Liver (tissue), 9 donors: ENCODE results near the gene RLIM. TPM values are rescaled to one million over a fixed set of nuclear protein-coding genes. Genes with fewer than 3 reads are reported as not detected.
A peak's percentile ranks its signal among the peaks of the same experiment; 100 is the strongest.

Experiments used
- DNase-seq: peaks from one replicate; pipeline ENCODE4 v3.0.0-alpha.2; 2017; ENCODE audit warnings: low spot score
- H3K27ac ChIP-seq, 2 donors: one replicate each; pipeline ENCODE4 v1.7.0; 2013; ENCODE audit warnings: inconsistent platforms in 2 of 2, low read length in 2 of 2, control low read depth in 1 of 2, low read depth in 1 of 2, mild to moderate bottlenecking in 1 of 2
- H3K27me3 ChIP-seq, 4 donors: one replicate each; pipeline versions ENCODE4 v1.6.1 to v1.7.0; 2013; ENCODE audit warnings: low read length in 3 of 4, inconsistent platforms in 1 of 4, mild to moderate bottlenecking in 1 of 4, moderate library complexity in 1 of 4; ENCODE audit not compliant: control insufficient read depth in 4 of 4, insufficient read depth in 4 of 4
- H3K36me3 ChIP-seq, 4 donors: one replicate each; pipeline versions ENCODE4 v1.6.1 to v1.7.0; 2013; ENCODE audit warnings: low read length in 3 of 4, mild to moderate bottlenecking in 3 of 4, low read depth in 1 of 4, moderate library complexity in 1 of 4; ENCODE audit not compliant: control insufficient read depth in 4 of 4, insufficient read depth in 3 of 4
- H3K4me1 ChIP-seq, 4 donors: one replicate each; pipeline versions ENCODE4 v1.6.1 to v1.7.0; 2013; ENCODE audit warnings: low read length in 3 of 4, mild to moderate bottlenecking in 3 of 4, moderate library complexity in 1 of 4; ENCODE audit not compliant: control insufficient read depth in 4 of 4, insufficient read depth in 4 of 4
- H3K4me3 ChIP-seq, 3 donors: one replicate each; pipeline versions ENCODE4 v1.6.1 to v1.7.0; 2013; ENCODE audit warnings: low read length in 3 of 3, control low read depth in 1 of 3, low read depth in 1 of 3, mild to moderate bottlenecking in 1 of 3
- H3K9ac ChIP-seq, 2 donors: one replicate each; pipeline ENCODE4 v1.7.0; 2013; ENCODE audit warnings: low read length in 2 of 2, mild to moderate bottlenecking in 2 of 2, moderate library complexity in 2 of 2, control low read depth in 1 of 2, low read depth in 1 of 2
- H3K9me3 ChIP-seq, 4 donors: one replicate each; pipeline versions ENCODE4 v1.6.1 to v1.7.0; 2013; ENCODE audit warnings: low read length in 3 of 4; ENCODE audit not compliant: control insufficient read depth in 4 of 4
- GABPA ChIP-seq, 2 donors: IDR thresholded peaks in 1 of 2; conservative IDR thresholded peaks in 1 of 2; 2 replicates each; pipeline ENCODE4 v1.6.1; 2016; ENCODE audit warnings: antibody characterized with exemption in 2 of 2, mild to moderate bottlenecking in 1 of 2, moderate library complexity in 1 of 2
- RAD21 ChIP-seq, 2 donors: IDR thresholded peaks; 2 replicates each; pipeline ENCODE4 v1.6.1; 2016; ENCODE audit warnings: antibody characterized with exemption in 2 of 2, mild to moderate bottlenecking in 2 of 2
- REST ChIP-seq: IDR thresholded peaks from 2 replicates; pipeline ENCODE4 v1.6.1; 2016; ENCODE audit warnings: antibody characterized with exemption, mild to moderate bottlenecking
- RXRA ChIP-seq, 2 donors: IDR thresholded peaks; 2 replicates each; pipeline ENCODE4 v1.6.1; 2017 to 2018; ENCODE audit warnings: antibody characterized with exemption in 2 of 2, mild to moderate bottlenecking in 1 of 2
- YY1 ChIP-seq: IDR thresholded peaks from 2 replicates; pipeline ENCODE4 v1.6.1; 2016; ENCODE audit warnings: antibody characterized with exemption, mild to moderate bottlenecking
- WGBS: extraction: QIAGEN DNeasy Blood & Tissue Kit; methylation state at CpG from one replicate; pipeline ENCODE4 v1.1.7; 2013; 5-methylcytosine and 5-hydroxymethylcytosine counted together
- polyA plus RNA-seq, 2 donors: library from polyadenylated mRNA; stranded (reverse) in 1 of 2; unstranded in 1 of 2; fragments of 200-250 nt in 1 of 2; fragments of >200 nt in 1 of 2; fragmentation: Nextera tagmentation in 1 of 2; extraction: Ambion mirVana in 1 of 2; gene quantifications; one replicate each; pipeline versions ENCODE4 v1.2.1 to v1.2.3, GENCODE V29; 2013 to 2015
- total RNA-seq, 2 donors: library from RNA; depleted of rRNA; stranded (reverse); fragments of >200 nt; gene quantifications; one replicate each; pipeline ENCODE4 v1.2.3, GENCODE V29; 2014
- TF ChIP-seq, protein P1 (sequence below): fragments of 150-350 bp; IDR thresholded peaks from 2 replicates; pipeline ENCODE4 v1.5.1; 2017; ENCODE audit warnings: improper control_type of control experiment, low read depth, low read length; ENCODE audit not compliant: missing input control
- TF ChIP-seq, protein P2 (sequence below): IDR thresholded peaks from 2 replicates; pipeline ENCODE4 v1.6.1; 2016; ENCODE audit warnings: antibody characterized with exemption
- donor health status: healthy.
- donor health status: healthy.
- donor health status: healthy.
- donor health status: healthy.
- donor health status: healthy.

The RLIM gene
- total and polyA plus RNA-seq, 4 donors, result 1.8 to 17.0 (median 9.8) TPM

DNA sequence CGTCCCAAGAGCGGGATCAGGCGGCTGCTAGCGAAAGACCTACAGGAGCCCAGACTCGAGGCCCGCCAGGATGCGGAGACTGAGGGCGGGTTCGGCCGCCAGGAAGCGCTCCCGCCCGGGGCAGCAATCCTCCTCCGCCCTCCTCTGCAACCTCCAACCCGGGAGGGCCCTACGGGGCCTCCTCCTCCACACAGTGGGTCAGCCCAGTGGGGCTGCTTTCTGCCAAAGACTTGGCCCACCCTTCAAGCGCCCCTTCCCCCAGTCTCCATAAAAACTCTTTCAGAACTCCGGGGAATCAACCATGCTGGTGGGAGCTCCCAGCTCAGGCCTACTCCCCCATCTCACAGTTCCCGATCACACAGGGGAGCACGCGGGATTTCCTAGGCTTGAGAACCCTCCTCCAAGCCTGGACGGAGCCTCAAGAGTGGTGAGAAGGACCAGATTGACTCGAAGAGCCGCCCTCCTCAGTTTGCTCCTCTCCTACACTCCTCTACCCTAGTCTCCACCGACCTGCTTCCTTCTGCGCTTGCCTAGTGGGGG lies 77.5 kb downstream of the RLIM start:
- peak overlapping the region; percentile 26 to 31 for H3K9ac ChIP-seq
- DNase-seq, result no peak
- WGBS, result 25% methylated on average over 26 of the region's 26 CpGs
- H3K9me3 ChIP-seq, result no peaks in the 10 kb centered on the region
- H3K27me3 ChIP-seq, result no peaks in the 10 kb centered on the region
- peak overlapping the region in 2 of 3 donors; percentile 63 to 66 for H3K4me3 ChIP-seq
- TF ChIP-seq REST, result no peak
- TF ChIP-seq RAD21 (IDR thresholded peaks at IDR 0.05), result peak in 1 of 2 donors; percentile 16
- H3K27ac ChIP-seq, result peak overlapping the region; percentile 79 to 88
- H3K4me1 ChIP-seq, result peaks cover 0 to 19% (median 11%) of the 10 kb centered on the region in 4 donors
- H3K36me3 ChIP-seq, result peaks cover 0 to 1% (median 0%) of the 10 kb centered on the region in 4 donors

DNA sequence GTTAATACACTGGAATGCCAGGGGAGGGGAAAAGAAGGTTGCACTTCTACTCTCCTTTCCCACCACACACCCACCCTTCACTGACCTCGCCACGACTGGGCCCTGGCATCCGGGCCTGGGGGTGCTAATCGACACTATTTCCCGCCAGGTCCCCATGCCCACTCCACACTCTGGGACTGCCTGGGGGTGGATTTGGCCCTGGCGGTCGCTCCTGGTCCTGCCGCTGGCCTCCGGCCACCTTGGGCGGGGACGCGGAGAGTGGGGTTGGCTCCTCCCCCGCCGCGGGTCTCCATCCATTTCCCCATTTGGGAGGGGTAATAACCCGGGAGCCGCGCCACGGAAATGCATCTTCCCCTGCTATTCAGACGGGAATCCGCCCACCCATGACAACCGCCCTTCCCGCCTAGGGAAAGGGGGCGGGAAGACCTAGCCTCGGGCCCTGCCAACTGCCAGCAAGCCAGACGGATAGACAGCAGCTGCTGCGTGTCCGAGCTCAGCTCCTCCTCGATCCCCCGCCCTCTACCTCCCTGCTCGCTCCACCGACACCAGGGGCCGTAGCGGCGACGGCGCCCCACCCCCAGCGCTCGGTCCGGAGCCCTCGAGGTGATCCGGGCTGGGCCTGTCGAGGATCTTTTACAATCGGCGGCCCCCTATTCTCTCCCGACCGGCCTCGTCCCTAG lies 78.1 kb downstream of the RLIM start:
- DNase-seq, result peak; percentile 63
- Histone ChIP-seq H3K36me3 (peaks cover 0 to 2% (median 0%) of the 10 kb centered on the region in 4 donors), H3K9me3 (no peaks in the 10 kb centered on the region), H3K27ac (peak overlapping the region; percentile 79 to 88), H3K27me3 (no peaks in the 10 kb centered on the region), H3K9ac (peak overlapping the region; percentile 14 to 37), H3K4me3 (peak overlapping the region; percentile 59 to 66 (median 63)), H3K4me1 (peaks cover 0 to 19% (median 11%) of the 10 kb centered on the region in 4 donors)
- under 1% methylated on average over 48 of the region's 48 CpGs for WGBS
- TF ChIP-seq, protein P1, sequence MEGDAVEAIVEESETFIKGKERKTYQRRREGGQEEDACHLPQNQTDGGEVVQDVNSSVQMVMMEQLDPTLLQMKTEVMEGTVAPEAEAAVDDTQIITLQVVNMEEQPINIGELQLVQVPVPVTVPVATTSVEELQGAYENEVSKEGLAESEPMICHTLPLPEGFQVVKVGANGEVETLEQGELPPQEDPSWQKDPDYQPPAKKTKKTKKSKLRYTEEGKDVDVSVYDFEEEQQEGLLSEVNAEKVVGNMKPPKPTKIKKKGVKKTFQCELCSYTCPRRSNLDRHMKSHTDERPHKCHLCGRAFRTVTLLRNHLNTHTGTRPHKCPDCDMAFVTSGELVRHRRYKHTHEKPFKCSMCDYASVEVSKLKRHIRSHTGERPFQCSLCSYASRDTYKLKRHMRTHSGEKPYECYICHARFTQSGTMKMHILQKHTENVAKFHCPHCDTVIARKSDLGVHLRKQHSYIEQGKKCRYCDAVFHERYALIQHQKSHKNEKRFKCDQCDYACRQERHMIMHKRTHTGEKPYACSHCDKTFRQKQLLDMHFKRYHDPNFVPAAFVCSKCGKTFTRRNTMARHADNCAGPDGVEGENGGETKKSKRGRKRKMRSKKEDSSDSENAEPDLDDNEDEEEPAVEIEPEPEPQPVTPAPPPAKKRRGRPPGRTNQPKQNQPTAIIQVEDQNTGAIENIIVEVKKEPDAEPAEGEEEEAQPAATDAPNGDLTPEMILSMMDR, result peak; percentile 43
- TF ChIP-seq YY1 (peak; percentile 26), GABPA (IDR thresholded peaks at IDR 0.05 in 1 of 2, conservative IDR thresholded peaks at IDR 0.05 in 1 of 2) (no peak), RXRA (IDR thresholded peaks at IDR 0.05) (no peak)
- TF ChIP-seq, protein P2, sequence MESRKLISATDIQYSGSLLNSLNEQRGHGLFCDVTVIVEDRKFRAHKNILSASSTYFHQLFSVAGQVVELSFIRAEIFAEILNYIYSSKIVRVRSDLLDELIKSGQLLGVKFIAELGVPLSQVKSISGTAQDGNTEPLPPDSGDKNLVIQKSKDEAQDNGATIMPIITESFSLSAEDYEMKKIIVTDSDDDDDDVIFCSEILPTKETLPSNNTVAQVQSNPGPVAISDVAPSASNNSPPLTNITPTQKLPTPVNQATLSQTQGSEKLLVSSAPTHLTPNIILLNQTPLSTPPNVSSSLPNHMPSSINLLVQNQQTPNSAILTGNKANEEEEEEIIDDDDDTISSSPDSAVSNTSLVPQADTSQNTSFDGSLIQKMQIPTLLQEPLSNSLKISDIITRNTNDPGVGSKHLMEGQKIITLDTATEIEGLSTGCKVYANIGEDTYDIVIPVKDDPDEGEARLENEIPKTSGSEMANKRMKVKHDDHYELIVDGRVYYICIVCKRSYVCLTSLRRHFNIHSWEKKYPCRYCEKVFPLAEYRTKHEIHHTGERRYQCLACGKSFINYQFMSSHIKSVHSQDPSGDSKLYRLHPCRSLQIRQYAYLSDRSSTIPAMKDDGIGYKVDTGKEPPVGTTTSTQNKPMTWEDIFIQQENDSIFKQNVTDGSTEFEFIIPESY, result no peak
